PFSK-1 (cell line): ENCODE measurements around the gene DNAH8.
A peak's percentile ranks its signal among the peaks of the same experiment; 100 is the strongest.

ENCODE experiments used
- FOXP2 ChIP-seq: optimal IDR thresholded peaks from 2 replicates; pipeline ENCODE3; 2011; ENCODE audit warnings: borderline replicate concordance, control low read depth, inconsistent platforms; ENCODE audit not compliant: insufficient read depth; ENCODE audit errors: extremely low read length, extremely low read depth
- POLR2AphosphoS5 ChIP-seq: IDR thresholded peaks from 2 replicates; pipeline ENCODE4 v1.6.1; 2012; ENCODE audit warnings: low read depth, mild to moderate bottlenecking, control low read depth, low read length, moderate library complexity
- REST ChIP-seq, 2 experiments: IDR thresholded peaks; 2 replicates each; pipeline versions ENCODE4 v1.6.1 to v1.8.0; 2011 to 2012; ENCODE audit warnings: low read depth in 2 of 2, low read length in 2 of 2, control low read depth in 1 of 2, inconsistent platforms in 1 of 2, mild to moderate bottlenecking in 1 of 2, moderate library complexity in 1 of 2; ENCODE audit not compliant: insufficient read depth in 1 of 2
- SIN3A ChIP-seq: IDR thresholded peaks from 2 replicates; pipeline ENCODE4 v1.6.1; 2012; ENCODE audit warnings: mild to moderate bottlenecking, low read length, moderate library complexity, borderline replicate concordance; ENCODE audit not compliant: insufficient read depth
- TAF1 ChIP-seq: IDR thresholded peaks from 2 replicates; pipeline ENCODE4 v1.6.1; 2012; ENCODE audit warnings: low read length, control low read depth, borderline replicate concordance; ENCODE audit not compliant: insufficient read depth

The DNAH8 gene

GRCh38 chr6:38701551-38701950 lies 13.6 kb upstream of the DNAH8 start:
- TF ChIP-seq SIN3A (no peak), POLR2AphosphoS5 (no peak), REST (IDR thresholded peaks at IDR 0.05; ENCODE audit: insufficient read depth in 1 of 2, low read depth in 2 of 2, low read length in 2 of 2) (no peak), FOXP2 (no peak), TAF1 (no peak)

GRCh38 chr6:38702558-38703397 lies 12.3 kb upstream of the DNAH8 start, which contains the start of gene GLO1:
TSS of gene GLO1 (minus strand) at chr6:38703145. CDS start at chr6:38703054, 91 bp downstream.
- TF ChIP-seq TAF1 = peak; percentile 83
- peak; percentile 69 for TF ChIP-seq FOXP2
- no peak for TF ChIP-seq REST (IDR thresholded peaks at IDR 0.05; ENCODE audit: insufficient read depth in 1 of 2, low read depth in 2 of 2, low read length in 2 of 2)
- no peak; the same call in 1 of the 2 replicates for TF ChIP-seq SIN3A
- peak; percentile 91 for TF ChIP-seq POLR2AphosphoS5

GRCh38 chr6:38703949-38704590 lies 11.0 kb upstream of the DNAH8 start:
- TF ChIP-seq REST (IDR thresholded peaks at IDR 0.05; ENCODE audit: insufficient read depth in 1 of 2, low read depth in 2 of 2, low read length in 2 of 2) (no peak), TAF1 (no peak), SIN3A (no peak), POLR2AphosphoS5 (no peak), FOXP2 (no peak)

GRCh38 chr6:38705924-38706323 lies 9.2 kb upstream of the DNAH8 start:
- no peak for TF ChIP-seq REST (IDR thresholded peaks at IDR 0.05; ENCODE audit: insufficient read depth in 1 of 2, low read depth in 2 of 2, low read length in 2 of 2)
- TF ChIP-seq FOXP2 = no peak
- no peak for TF ChIP-seq TAF1
- TF ChIP-seq POLR2AphosphoS5 = no peak
- no peak for TF ChIP-seq SIN3A
